WTC11 (cell line): Measurements from ENCODE around the gene ATP6V0D1. TPM values are rescaled to one million over a fixed set of nuclear protein-coding genes. Genes with fewer than 3 reads are reported as not detected.

Experiments
- ATAC-seq: fragments of 200-7000 bp; cut with Tn5 transposase; 2 replicates; pipeline ENCODE4 v1.10.0; 2021; ENCODE audit warnings: mild to moderate bottlenecking, moderate library complexity
- Bru-seq: library from RNA; stranded (reverse); fragments of 400-500 nt; gene quantifications from one replicate; lab custom pipeline; 2021; lab: Mats Ljungman, UMichigan
- CTCF ChIA-PET: fragments of 300-600 bp; sonication (Branson Sonifier 250); formaldehyde crosslinking; loops from one replicate; lab custom pipeline; 2021; ENCODE audit warnings: antibody characterized with exemption; lab: Charles Lee
- POLR2A ChIA-PET: fragments of 350-600 bp; sonication (Branson Sonifier 250); formaldehyde crosslinking; loops from one replicate; lab custom pipeline; 2021; ENCODE audit warnings: antibody characterized with exemption; lab: Charles Lee
- DNase-seq: peaks from one replicate; pipeline ENCODE4 v3.0.0; 2021; ENCODE audit warnings: low spot score
- H3K27ac Mint-ChIP-seq: 2 replicates; pipeline ENCODE4 v1.8.0; 2021; ENCODE audit warnings: mixed read lengths
- H3K27me3 Mint-ChIP-seq: 2 replicates; pipeline ENCODE4 v1.8.0; 2021; ENCODE audit warnings: low read depth, mild to moderate bottlenecking, moderate library complexity, mixed read lengths
- H3K36me3 Mint-ChIP-seq: 2 replicates; pipeline ENCODE4 v1.8.0; 2021; ENCODE audit warnings: mixed read lengths
- H3K4me1 Mint-ChIP-seq: 2 replicates; pipeline ENCODE4 v1.8.0; 2022; ENCODE audit warnings: mixed read lengths
- H3K4me3 Mint-ChIP-seq: 2 replicates; pipeline ENCODE4 v1.8.0; 2021; ENCODE audit warnings: mild to moderate bottlenecking, moderate library complexity, mixed read lengths
- H3K9me3 Mint-ChIP-seq: 2 replicates; pipeline ENCODE4 v1.8.0; 2021; ENCODE audit warnings: mixed read lengths
- ATF1 ChIP-seq: sonication (generic); formaldehyde crosslinking; IDR thresholded peaks from 2 replicates; pipeline ENCODE4 v1.8.1; 2023; ENCODE audit warnings: mild to moderate bottlenecking, moderate library complexity, missing genetic modification reagents
- CBFB ChIP-seq: sonication (generic); formaldehyde crosslinking; IDR thresholded peaks from 2 replicates; pipeline ENCODE4 v1.8.1; 2022; ENCODE audit warnings: mild to moderate bottlenecking, low read depth, missing genetic modification reagents
- ETV6 ChIP-seq: sonication (generic); formaldehyde crosslinking; IDR thresholded peaks from 2 replicates; pipeline ENCODE4 v1.8.1; 2022; ENCODE audit warnings: mild to moderate bottlenecking, missing genetic modification reagents
- FOXK1 ChIP-seq: sonication (generic); formaldehyde crosslinking; IDR thresholded peaks from 2 replicates; pipeline ENCODE4 v1.8.0; 2022; ENCODE audit warnings: mild to moderate bottlenecking, moderate library complexity, missing genetic modification reagents
- GABPB1 ChIP-seq: sonication (generic); formaldehyde crosslinking; IDR thresholded peaks from 2 replicates; pipeline ENCODE4 v1.8.1; 2023; ENCODE audit warnings: mild to moderate bottlenecking, missing genetic modification reagents
- GTF2I ChIP-seq: fragments of 250-450 bp; sonication (Bioruptor Pico); conservative IDR thresholded peaks from 2 replicates; pipeline ENCODE4 v1.4.0; 2021; ENCODE audit warnings: mild to moderate bottlenecking
- HMGA2 ChIP-seq: fragments of 250-450 bp; sonication (Bioruptor Pico); IDR thresholded peaks from 2 replicates; pipeline ENCODE4 v1.4.0; 2021; ENCODE audit warnings: mild to moderate bottlenecking, moderate library complexity
- MXD4 ChIP-seq: fragments of 250-450 bp; sonication (Bioruptor Pico); IDR thresholded peaks from 2 replicates; pipeline ENCODE4 v1.8.0; 2021; ENCODE audit warnings: mild to moderate bottlenecking, moderate library complexity, borderline replicate concordance
- PRRX2 ChIP-seq: fragments of 250-450 bp; sonication (Bioruptor Pico); IDR thresholded peaks from 2 replicates; pipeline ENCODE4 v1.8.0; 2021; ENCODE audit warnings: mild to moderate bottlenecking
- RELA ChIP-seq: sonication (generic); formaldehyde crosslinking; IDR thresholded peaks from 2 replicates; pipeline ENCODE4 v1.8.1; 2022; ENCODE audit warnings: missing genetic modification reagents, mild to moderate bottlenecking, borderline replicate concordance
- RORB ChIP-seq: fragments of 250-450 bp; sonication (Bioruptor Pico); IDR thresholded peaks from 2 replicates; pipeline ENCODE4 v1.9.0; 2021; ENCODE audit warnings: mild to moderate bottlenecking
- SMAD3 ChIP-seq: sonication (generic); formaldehyde crosslinking; IDR thresholded peaks from 2 replicates; pipeline ENCODE4 v1.8.0; 2022; ENCODE audit warnings: missing genetic modification reagents, mild to moderate bottlenecking, borderline replicate concordance
- SP1 ChIP-seq: sonication (generic); formaldehyde crosslinking; conservative IDR thresholded peaks from 2 replicates; pipeline ENCODE4 v1.8.1; 2022; ENCODE audit warnings: missing genetic modification reagents
- TCF7 ChIP-seq: sonication (generic); formaldehyde crosslinking; IDR thresholded peaks from 2 replicates; pipeline ENCODE4 v1.8.0; 2022; ENCODE audit warnings: mild to moderate bottlenecking, low read depth, missing genetic modification reagents, moderate library complexity
- ZNF396 ChIP-seq: fragments of 250-450 bp; sonication (Bioruptor Pico); IDR thresholded peaks from 2 replicates; pipeline ENCODE4 v1.8.0; 2021; ENCODE audit warnings: mild to moderate bottlenecking, moderate library complexity, borderline replicate concordance
- long read RNA-seq, 3 experiments: library from RNA in 1 of 3; library from capped mRNA in 1 of 3; library from polyadenylated mRNA in 1 of 3; unstranded in 2 of 3; stranded (forward) in 1 of 3; transcript quantifications; one replicate each; pipeline ENCODE4 v2.0.0, GENCODE V29; 2021
- total RNA-seq: library from RNA; stranded (reverse); gene quantifications from 3 replicates; pipeline ENCODE4 v1.2.3, GENCODE V29; 2021
- TF ChIP-seq, protein P1 (sequence below): fragments of 250-450 bp; sonication (Bioruptor Pico); IDR thresholded peaks from 2 replicates; pipeline ENCODE4 v1.9.0; 2021; ENCODE audit warnings: mild to moderate bottlenecking
- TF ChIP-seq, protein P2 (sequence below): fragments of 200-600 bp; IDR thresholded peaks from 2 replicates; pipeline ENCODE4 v1.8.0; 2022; ENCODE audit warnings: antibody characterized with exemption
- TF ChIP-seq, protein P3 (sequence below): sonication (generic); formaldehyde crosslinking; IDR thresholded peaks from 2 replicates; pipeline ENCODE4 v1.8.1; 2023; ENCODE audit warnings: mild to moderate bottlenecking, moderate library complexity, missing genetic modification reagents
- TF ChIP-seq, protein P4 (sequence below): sonication (generic); formaldehyde crosslinking; IDR thresholded peaks from 2 replicates; pipeline ENCODE4 v1.8.0; 2022; ENCODE audit warnings: mild to moderate bottlenecking, missing genetic modification reagents
- TF ChIP-seq, protein P5 (sequence below): fragments of 250-450 bp; sonication (Bioruptor Pico); IDR thresholded peaks from 2 replicates; pipeline ENCODE4 v1.8.0; 2021; ENCODE audit warnings: mild to moderate bottlenecking
- TF ChIP-seq, protein P6 (sequence below): sonication (generic); formaldehyde crosslinking; IDR thresholded peaks from 2 replicates; pipeline ENCODE4 v1.8.1; 2022; ENCODE audit warnings: low read depth, mild to moderate bottlenecking, moderate library complexity, missing genetic modification reagents, borderline replicate concordance
- TF ChIP-seq, protein P7 (sequence below): sonication (generic); formaldehyde crosslinking; IDR thresholded peaks from 2 replicates; pipeline ENCODE4 v1.8.1; 2023; ENCODE audit warnings: mild to moderate bottlenecking, missing genetic modification reagents, moderate library complexity
- TF ChIP-seq, protein P8 (sequence below): fragments of 250-450 bp; sonication (Bioruptor Pico); conservative IDR thresholded peaks from 2 replicates; pipeline ENCODE4 v1.9.0; 2021; ENCODE audit warnings: mild to moderate bottlenecking

The ATP6V0D1 gene
- 32.5 to 44.1 TPM (median 33.8 TPM) in 3 replicates for total RNA-seq
- percentile 53 among the genes with signal in this experiment for Bru-seq, nascent RNA
- long read RNA-seq, experiment 1, transcript ATP6V0D1-201 (8 exons, 1,716 nt): major isoform, 180 of 192 reads
- long read RNA-seq, experiment 1, partial matches to known transcripts: 4 of 192 reads
- long read RNA-seq, experiment 1, other reads (novel, unspliced or antisense): 6 of 192 reads
- long read RNA-seq, experiment 2, transcript ATP6V0D1-201 (8 exons, 1,716 nt): major isoform, 21 of 42 reads
- long read RNA-seq, experiment 2, partial matches to known transcripts: 12 of 42 reads
- long read RNA-seq, experiment 2, other reads (novel, unspliced or antisense): 8 of 42 reads
- long read RNA-seq, experiment 3, transcript ATP6V0D1-201 (8 exons, 1,716 nt): major isoform, 98 of 107 reads
- long read RNA-seq, experiment 3, transcript ATP6V0D1-211 (6 exons, 905 nt): minor isoform, 5 of 107 reads
- long read RNA-seq, experiment 3, partial matches to known transcripts: 1 of 107 reads
- long read RNA-seq, experiment 3, other reads (novel, unspliced or antisense): 3 of 107 reads

DNA sequence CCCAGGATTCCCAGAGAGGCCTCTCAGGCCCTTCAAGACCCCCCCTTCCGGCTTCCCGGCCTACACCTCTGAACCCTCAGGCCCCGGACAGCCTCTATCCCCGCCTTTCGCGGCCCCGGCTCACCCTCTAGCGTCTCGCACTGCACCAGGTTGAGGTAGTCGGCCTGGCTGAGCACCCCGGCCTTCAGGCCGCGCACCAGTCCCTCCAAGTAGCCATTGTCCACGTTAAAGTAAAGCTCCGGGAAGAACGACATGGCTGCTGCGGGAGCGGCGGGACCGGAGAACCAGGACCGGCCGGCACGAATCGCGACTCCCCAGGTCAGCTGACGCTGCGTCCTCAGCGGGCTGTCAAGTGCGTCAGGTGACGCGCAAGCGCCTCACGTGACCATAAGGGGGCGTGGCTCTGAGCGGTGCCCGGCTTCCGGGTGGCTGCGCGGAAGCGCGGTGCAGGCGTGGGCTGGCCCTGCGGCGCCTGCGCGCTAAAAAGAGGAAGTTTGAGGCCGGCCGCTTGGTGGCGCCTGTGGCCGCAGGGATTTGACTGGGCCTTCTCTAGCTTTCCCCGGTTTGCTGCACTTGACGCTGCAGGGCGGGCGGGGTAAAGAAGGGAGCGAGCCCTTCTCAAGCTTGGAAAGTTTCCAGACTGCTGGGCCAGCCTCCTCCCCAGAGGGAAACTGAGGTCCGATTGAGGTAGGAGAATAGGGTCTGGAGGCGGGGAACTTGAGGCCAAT is at the start of gene ATP6V0D1:
Gene ATP6V0D1 (minus strand): TSS at position 325 of the 728 bp plus-strand sequence. CDS start 71 bp downstream, at position 254.
- Mint-ChIP-seq H3K36me3 (no peaks in the 10 kb centered on the region), H3K4me1 (peaks cover 5% of the 10 kb centered on the region), H3K27ac (peak within 1 kb of the TSS; percentile 97), H3K4me3 (peak within 1 kb of the TSS; percentile 98), H3K9me3 (no peaks in the 10 kb centered on the region), H3K27me3 (peaks cover 36% of the 10 kb centered on the region)
- ATAC-seq (peak; percentile 95), DNase-seq (peak; percentile 99)
- ChIA-PET CTCF (interaction anchor here (0.5 to 6.0 kb wide), 55 partner anchors 9 to 520 kb away, joined by 3 to 70 read pairs (median 4); partner anchors contain the start of genes ACD, C16orf86, CARMIL2 and CES3), POLR2A (interaction anchor here (0.5 to 1.8 kb wide), 4 partner anchors 32 to 364 kb away, joined by 3 to 4 read pairs (median 3); no protein-coding TSS in a partner anchor)
- TF ChIP-seq, protein P1, sequence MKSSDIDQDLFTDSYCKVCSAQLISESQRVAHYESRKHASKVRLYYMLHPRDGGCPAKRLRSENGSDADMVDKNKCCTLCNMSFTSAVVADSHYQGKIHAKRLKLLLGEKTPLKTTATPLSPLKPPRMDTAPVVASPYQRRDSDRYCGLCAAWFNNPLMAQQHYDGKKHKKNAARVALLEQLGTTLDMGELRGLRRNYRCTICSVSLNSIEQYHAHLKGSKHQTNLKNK (CRISPR knock-in tag): no peak
- TF ChIP-seq GABPB1 (CRISPR knock-in tag) (peak; percentile 53), FOXK1 (CRISPR knock-in tag) (peak; percentile 98), SMAD3 (CRISPR knock-in tag) (no peak), RELA (no peak), ZNF396 (CRISPR knock-in tag) (no peak), ETV6 (CRISPR knock-in tag) (peak; percentile 93), HMGA2 (no peak), CBFB (no peak), SP1 (peak; percentile 98), PRRX2 (CRISPR knock-in tag) (no peak), RORB (no peak), MXD4 (no peak), ATF1 (CRISPR knock-in tag) (0 out of 2 replicates have a peak, but pooled peaks have one; percentile 69), GTF2I (CRISPR knock-in tag) (no peak), TCF7 (no peak)
- TF ChIP-seq, protein P2, sequence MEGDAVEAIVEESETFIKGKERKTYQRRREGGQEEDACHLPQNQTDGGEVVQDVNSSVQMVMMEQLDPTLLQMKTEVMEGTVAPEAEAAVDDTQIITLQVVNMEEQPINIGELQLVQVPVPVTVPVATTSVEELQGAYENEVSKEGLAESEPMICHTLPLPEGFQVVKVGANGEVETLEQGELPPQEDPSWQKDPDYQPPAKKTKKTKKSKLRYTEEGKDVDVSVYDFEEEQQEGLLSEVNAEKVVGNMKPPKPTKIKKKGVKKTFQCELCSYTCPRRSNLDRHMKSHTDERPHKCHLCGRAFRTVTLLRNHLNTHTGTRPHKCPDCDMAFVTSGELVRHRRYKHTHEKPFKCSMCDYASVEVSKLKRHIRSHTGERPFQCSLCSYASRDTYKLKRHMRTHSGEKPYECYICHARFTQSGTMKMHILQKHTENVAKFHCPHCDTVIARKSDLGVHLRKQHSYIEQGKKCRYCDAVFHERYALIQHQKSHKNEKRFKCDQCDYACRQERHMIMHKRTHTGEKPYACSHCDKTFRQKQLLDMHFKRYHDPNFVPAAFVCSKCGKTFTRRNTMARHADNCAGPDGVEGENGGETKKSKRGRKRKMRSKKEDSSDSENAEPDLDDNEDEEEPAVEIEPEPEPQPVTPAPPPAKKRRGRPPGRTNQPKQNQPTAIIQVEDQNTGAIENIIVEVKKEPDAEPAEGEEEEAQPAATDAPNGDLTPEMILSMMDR: peak; percentile 49; the same call in 1 of the 2 replicates
- TF ChIP-seq, protein P3, sequence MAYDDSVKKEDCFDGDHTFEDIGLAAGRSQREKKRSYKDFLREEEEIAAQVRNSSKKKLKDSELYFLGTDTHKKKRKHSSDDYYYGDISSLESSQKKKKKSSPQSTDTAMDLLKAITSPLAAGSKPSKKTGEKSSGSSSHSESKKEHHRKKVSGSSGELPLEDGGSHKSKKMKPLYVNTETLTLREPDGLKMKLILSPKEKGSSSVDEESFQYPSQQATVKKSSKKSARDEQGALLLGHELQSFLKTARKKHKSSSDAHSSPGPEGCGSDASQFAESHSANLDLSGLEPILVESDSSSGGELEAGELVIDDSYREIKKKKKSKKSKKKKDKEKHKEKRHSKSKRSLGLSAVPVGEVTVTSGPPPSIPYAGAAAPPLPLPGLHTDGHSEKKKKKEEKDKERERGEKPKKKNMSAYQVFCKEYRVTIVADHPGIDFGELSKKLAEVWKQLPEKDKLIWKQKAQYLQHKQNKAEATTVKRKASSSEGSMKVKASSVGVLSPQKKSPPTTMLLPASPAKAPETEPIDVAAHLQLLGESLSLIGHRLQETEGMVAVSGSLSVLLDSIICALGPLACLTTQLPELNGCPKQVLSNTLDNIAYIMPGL: peak; percentile 78
- TF ChIP-seq, protein P4, sequence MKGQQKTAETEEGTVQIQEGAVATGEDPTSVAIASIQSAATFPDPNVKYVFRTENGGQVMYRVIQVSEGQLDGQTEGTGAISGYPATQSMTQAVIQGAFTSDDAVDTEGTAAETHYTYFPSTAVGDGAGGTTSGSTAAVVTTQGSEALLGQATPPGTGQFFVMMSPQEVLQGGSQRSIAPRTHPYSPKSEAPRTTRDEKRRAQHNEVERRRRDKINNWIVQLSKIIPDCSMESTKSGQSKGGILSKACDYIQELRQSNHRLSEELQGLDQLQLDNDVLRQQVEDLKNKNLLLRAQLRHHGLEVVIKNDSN: peak; percentile 100
- TF ChIP-seq, protein P5, sequence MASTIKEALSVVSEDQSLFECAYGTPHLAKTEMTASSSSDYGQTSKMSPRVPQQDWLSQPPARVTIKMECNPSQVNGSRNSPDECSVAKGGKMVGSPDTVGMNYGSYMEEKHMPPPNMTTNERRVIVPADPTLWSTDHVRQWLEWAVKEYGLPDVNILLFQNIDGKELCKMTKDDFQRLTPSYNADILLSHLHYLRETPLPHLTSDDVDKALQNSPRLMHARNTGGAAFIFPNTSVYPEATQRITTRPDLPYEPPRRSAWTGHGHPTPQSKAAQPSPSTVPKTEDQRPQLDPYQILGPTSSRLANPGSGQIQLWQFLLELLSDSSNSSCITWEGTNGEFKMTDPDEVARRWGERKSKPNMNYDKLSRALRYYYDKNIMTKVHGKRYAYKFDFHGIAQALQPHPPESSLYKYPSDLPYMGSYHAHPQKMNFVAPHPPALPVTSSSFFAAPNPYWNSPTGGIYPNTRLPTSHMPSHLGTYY (CRISPR knock-in tag): no peak
- TF ChIP-seq, protein P6, sequence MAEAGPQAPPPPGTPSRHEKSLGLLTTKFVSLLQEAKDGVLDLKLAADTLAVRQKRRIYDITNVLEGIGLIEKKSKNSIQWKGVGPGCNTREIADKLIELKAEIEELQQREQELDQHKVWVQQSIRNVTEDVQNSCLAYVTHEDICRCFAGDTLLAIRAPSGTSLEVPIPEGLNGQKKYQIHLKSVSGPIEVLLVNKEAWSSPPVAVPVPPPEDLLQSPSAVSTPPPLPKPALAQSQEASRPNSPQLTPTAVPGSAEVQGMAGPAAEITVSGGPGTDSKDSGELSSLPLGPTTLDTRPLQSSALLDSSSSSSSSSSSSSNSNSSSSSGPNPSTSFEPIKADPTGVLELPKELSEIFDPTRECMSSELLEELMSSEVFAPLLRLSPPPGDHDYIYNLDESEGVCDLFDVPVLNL (CRISPR knock-in tag): no peak
- TF ChIP-seq, protein P7, sequence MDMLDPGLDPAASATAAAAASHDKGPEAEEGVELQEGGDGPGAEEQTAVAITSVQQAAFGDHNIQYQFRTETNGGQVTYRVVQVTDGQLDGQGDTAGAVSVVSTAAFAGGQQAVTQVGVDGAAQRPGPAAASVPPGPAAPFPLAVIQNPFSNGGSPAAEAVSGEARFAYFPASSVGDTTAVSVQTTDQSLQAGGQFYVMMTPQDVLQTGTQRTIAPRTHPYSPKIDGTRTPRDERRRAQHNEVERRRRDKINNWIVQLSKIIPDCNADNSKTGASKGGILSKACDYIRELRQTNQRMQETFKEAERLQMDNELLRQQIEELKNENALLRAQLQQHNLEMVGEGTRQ (CRISPR knock-in tag): peak; percentile 100
- TF ChIP-seq, protein P8, sequence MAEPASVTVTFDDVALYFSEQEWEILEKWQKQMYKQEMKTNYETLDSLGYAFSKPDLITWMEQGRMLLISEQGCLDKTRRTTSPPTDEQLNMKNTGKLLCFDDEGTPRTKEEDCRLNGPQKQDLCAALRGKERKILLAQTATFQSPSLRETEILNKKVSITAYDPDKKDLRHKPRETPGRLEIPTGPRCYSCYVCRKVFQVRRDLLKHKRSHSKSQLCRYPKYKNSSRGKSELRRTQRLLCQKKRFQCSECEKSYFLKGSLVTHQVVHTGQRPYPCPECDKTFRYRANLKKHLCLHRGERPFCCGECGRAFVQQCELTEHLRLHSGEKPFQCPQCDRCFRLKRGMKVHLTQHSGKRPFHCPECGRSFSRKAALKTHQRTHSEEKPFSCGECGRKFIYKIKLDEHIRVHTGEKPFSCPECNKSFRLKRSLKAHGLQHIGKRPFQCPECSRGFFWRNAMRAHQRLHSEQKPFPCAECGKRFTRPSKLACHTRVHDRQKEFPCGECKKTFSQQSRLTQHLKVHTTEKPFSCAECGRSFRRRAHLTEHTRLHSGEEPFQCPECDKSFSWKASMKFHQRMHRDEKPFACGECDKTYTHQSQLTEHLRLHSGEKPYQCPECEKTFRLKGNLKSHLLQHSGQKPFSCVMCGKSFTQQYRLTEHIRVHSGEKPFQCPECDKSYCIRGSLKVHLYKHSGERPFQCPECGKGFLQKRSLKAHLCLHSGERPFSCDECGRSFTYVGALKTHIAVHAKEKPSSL (CRISPR knock-in tag): no peak
